Measurements from ENCODE around the gene GH2.

- TF ChIP-seq, protein P1, sequence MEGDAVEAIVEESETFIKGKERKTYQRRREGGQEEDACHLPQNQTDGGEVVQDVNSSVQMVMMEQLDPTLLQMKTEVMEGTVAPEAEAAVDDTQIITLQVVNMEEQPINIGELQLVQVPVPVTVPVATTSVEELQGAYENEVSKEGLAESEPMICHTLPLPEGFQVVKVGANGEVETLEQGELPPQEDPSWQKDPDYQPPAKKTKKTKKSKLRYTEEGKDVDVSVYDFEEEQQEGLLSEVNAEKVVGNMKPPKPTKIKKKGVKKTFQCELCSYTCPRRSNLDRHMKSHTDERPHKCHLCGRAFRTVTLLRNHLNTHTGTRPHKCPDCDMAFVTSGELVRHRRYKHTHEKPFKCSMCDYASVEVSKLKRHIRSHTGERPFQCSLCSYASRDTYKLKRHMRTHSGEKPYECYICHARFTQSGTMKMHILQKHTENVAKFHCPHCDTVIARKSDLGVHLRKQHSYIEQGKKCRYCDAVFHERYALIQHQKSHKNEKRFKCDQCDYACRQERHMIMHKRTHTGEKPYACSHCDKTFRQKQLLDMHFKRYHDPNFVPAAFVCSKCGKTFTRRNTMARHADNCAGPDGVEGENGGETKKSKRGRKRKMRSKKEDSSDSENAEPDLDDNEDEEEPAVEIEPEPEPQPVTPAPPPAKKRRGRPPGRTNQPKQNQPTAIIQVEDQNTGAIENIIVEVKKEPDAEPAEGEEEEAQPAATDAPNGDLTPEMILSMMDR (IDR thresholded peaks at IDR 0.05 in 4 of 5, conservative IDR thresholded peaks at IDR 0.05 in 1 of 5), result no peak
- no peak for TF ChIP-seq POLR2A (IDR thresholded peaks at IDR 0.05)
Measured at GRCh38 chr17:63843910-63844677, 37.6 kb downstream of the GH2 start.
